Smooth muscle cell (in vitro differentiated cells): ENCODE measurements around the gene SPATA2L. TPM values are rescaled to one million over a fixed set of nuclear protein-coding genes. Genes with fewer than 3 reads are reported as not detected.

ENCODE experiments used
- DNase-seq: peaks from one replicate; lab custom pipeline; 2025; ENCODE audit not compliant: unreplicated experiment; lab: John Stamatoyannopoulos, UW
- H2AFZ ChIP-seq: fragments of 200-600 bp; sonication (generic); 2 replicates; pipeline ENCODE4 v1.6.0; 2016; ENCODE audit warnings: antibody characterized with exemption, low read depth, mild to moderate bottlenecking
- H3F3A ChIP-seq: fragments of 200-600 bp; sonication (generic); 2 replicates; pipeline ENCODE4 v1.6.0; 2017; ENCODE audit warnings: antibody characterized with exemption, low read depth
- H3K27ac ChIP-seq: fragments of 200-600 bp; sonication (generic); 2 replicates; pipeline ENCODE4 v1.5.1; 2016; ENCODE audit warnings: low read depth, mild to moderate bottlenecking
- H3K27me3 ChIP-seq: fragments of 200-600 bp; sonication (generic); 2 replicates; pipeline ENCODE4 v1.6.1; 2016; ENCODE audit warnings: low read depth, mild to moderate bottlenecking
- H3K36me3 ChIP-seq: fragments of 200-600 bp; sonication (generic); 2 replicates; pipeline ENCODE4 v1.5.1; 2016; ENCODE audit warnings: low read depth
- H3K4me1 ChIP-seq: fragments of 200-600 bp; sonication (generic); 2 replicates; pipeline ENCODE4 v1.5.1; 2016; ENCODE audit warnings: low read depth
- H3K4me2 ChIP-seq: fragments of 200-600 bp; sonication (generic); 2 replicates; pipeline ENCODE4 v1.6.0; 2016; ENCODE audit warnings: mild to moderate bottlenecking
- H3K4me3 ChIP-seq: fragments of 200-600 bp; sonication (generic); 2 replicates; pipeline ENCODE4 v1.5.1; 2016; ENCODE audit warnings: mild to moderate bottlenecking
- H3K79me2 ChIP-seq: fragments of 200-600 bp; sonication (generic); 2 replicates; pipeline ENCODE4 v1.6.0; 2016; ENCODE audit warnings: low read depth, mild to moderate bottlenecking
- H3K9ac ChIP-seq: fragments of 200-600 bp; sonication (generic); 2 replicates; pipeline ENCODE4 v1.6.0; 2016; ENCODE audit warnings: low read depth
- H3K9me3 ChIP-seq: fragments of 200-600 bp; sonication (generic); replicated peaks from 2 replicates; pipeline ENCODE4 v1.5.1; 2016; ENCODE audit warnings: low read depth
- H4K20me1 ChIP-seq: fragments of 200-600 bp; sonication (generic); 2 replicates; pipeline ENCODE4 v1.6.0; 2016; ENCODE audit warnings: low read depth
- WGBS: methylation state at CpG from one replicate; pipeline ENCODE4 v1.1.7; 2016; ENCODE audit warnings: low lambda C conversion rate; 5-methylcytosine and 5-hydroxymethylcytosine counted together
- polyA plus RNA-seq: library from polyadenylated mRNA; unstranded; fragments of >200 nt; fragmentation: Nextera tagmentation; extraction: Ambion mirVana; gene quantifications from 2 replicates; pipeline ENCODE4 v1.2.1, GENCODE V29; 2016
- total RNA-seq: library from RNA; depleted of rRNA; stranded (reverse); fragments of >200 nt; gene quantifications from 2 replicates; pipeline ENCODE4 v1.2.3, GENCODE V29; 2014
- TF ChIP-seq, protein P1 (sequence below): fragments of 200-600 bp; sonication (generic); IDR thresholded peaks from 2 replicates; pipeline ENCODE4 v1.5.1; 2017; ENCODE audit warnings: borderline replicate concordance, mild to moderate bottlenecking, antibody characterized with exemption; ENCODE audit not compliant: insufficient read depth, poor library complexity, severe bottlenecking

Gene SPATA2L, protein sequence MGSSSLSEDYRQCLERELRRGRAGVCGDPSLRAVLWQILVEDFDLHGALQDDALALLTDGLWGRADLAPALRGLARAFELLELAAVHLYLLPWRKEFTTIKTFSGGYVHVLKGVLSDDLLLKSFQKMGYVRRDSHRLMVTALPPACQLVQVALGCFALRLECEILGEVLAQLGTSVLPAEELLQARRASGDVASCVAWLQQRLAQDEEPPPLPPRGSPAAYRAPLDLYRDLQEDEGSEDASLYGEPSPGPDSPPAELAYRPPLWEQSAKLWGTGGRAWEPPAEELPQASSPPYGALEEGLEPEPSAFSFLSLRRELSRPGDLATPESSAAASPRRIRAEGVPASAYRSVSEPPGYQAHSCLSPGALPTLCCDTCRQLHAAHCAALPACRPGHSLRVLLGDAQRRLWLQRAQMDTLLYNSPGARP
- total RNA-seq (7.8 and 10.2 TPM in 2 replicates), polyA plus RNA-seq (14.1 and 16.5 TPM in 2 replicates)

DNA sequence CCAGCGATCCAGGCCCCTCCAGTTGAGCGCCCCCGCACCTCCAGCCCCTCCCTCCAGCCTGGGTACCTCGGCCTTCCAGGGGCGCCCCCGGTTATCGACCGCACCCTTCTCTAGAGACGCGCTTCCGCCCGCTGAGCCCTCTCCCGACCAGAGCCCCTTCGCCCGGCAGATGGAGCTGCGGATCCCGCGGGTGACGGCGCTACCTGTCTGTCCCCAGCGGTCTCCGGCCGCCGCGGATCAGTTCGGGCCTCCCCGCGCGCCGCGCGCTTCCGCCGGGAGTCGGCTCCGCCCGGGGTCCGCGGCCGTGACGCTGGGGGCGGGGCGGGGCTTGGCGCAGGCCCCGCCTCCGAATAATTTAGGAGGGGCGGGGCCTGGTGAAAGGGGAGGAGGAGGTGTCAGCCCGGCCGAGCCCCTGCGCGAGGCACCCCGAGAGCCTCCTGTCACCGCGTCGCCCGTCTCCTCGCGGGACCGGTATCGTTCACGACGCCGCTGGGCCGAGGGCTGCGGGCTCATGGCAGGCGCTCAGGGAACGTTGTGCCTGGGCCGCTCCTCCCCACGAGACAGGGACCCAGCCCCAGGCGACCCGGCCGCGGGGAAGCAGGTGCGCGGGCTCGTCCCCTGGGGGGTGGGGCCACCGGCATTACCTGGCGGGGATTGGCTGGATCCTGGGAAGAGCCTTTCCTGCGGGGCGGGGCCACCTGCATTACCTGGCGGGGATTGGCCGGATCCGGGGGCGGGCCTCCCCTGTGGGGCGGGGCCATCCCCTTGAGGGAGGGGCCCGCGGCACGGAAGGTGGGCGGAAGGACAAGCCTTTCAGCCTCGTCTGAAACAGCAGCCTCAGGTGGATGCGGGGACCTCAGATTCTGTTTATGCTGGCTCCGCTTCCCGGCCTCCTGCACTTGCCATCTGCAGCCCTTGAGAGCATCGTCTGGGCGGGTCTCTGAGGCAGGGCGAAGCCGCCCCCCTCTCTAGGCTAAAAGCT is at the start of gene SPATA2L:
Gene SPATA2L, minus strand, starts transcription at position 281 of the 982 bp plus-strand sequence. CDS start 473 bp downstream, outside the sequence.
- Histone ChIP-seq H3K36me3 (no peaks in the 10 kb centered on the region), H3K9me3 (no peaks in the 10 kb centered on the region), H3F3A (no peaks in the 10 kb centered on the region), H3K4me3 (peak within 1 kb of the TSS; percentile 81), H4K20me1 (peaks cover 21% of the 10 kb centered on the region), H3K27me3 (no peaks in the 10 kb centered on the region), H3K4me1 (peaks cover 12% of the 10 kb centered on the region), H3K79me2 (peaks cover 3% of the 10 kb centered on the region), H3K4me2 (peak within 1 kb of the TSS; percentile 92), H3K27ac (peak within 1 kb of the TSS; percentile 89), H2AFZ (no peak within 1 kb of the TSS), H3K9ac (peak within 1 kb of the TSS; percentile 80)
- 2% methylated on average over 93 of the region's 97 CpGs for WGBS
- DNase-seq, result peak; percentile 51
- TF ChIP-seq, protein P1, sequence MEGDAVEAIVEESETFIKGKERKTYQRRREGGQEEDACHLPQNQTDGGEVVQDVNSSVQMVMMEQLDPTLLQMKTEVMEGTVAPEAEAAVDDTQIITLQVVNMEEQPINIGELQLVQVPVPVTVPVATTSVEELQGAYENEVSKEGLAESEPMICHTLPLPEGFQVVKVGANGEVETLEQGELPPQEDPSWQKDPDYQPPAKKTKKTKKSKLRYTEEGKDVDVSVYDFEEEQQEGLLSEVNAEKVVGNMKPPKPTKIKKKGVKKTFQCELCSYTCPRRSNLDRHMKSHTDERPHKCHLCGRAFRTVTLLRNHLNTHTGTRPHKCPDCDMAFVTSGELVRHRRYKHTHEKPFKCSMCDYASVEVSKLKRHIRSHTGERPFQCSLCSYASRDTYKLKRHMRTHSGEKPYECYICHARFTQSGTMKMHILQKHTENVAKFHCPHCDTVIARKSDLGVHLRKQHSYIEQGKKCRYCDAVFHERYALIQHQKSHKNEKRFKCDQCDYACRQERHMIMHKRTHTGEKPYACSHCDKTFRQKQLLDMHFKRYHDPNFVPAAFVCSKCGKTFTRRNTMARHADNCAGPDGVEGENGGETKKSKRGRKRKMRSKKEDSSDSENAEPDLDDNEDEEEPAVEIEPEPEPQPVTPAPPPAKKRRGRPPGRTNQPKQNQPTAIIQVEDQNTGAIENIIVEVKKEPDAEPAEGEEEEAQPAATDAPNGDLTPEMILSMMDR, result peak; percentile 12

DNA sequence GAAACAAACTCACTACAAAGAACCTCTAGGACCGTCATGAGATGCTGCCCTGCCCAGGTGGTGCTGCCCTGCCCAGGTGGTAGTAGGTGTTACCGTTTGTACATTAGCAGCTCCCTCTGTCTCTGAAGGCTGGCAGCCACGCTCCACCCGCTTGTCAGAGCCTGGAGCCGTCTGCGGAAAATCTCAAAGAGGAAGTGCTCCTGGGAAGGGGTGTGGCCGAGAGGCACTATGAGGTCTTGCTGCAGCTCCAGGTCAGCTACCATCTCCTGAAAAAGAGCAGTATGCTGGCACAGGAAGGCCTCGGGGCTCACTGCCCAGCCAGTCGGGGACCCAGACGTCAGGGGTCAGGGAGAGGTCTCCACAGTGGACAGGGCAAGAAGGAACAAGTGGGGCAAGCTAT is 48.1 kb upstream of the SPATA2L start:
- no peaks in the 10 kb centered on the region for H3F3A ChIP-seq

DNA sequence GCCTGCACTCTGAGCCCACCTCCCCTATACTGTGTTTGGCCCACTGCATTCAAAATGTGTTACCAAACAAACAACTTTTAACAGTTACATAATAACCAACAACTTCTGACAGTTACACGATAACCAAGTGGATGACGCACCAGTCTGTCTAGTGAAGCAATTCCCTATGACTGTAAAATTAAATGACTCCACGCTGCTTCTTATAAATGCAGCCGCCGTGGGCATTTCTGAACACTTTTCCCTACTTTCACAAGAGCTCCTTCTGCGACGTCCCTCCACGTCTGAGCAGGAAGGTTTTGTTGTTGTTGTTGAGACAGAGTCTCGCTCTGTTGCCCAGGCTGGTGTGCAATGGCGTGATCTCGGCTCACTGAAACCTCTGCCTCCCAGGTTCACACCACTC is 47.4 kb upstream of the SPATA2L start:
- no peak overlapping the region for H3K4me2 ChIP-seq
- DNase-seq, result no peak
- H3K27me3 ChIP-seq, result no peaks in the 10 kb centered on the region
- no peaks in the 10 kb centered on the region for H3K4me1 ChIP-seq
- H3F3A ChIP-seq, result no peaks in the 10 kb centered on the region
- H2AFZ ChIP-seq, result no peak overlapping the region
- H3K9ac ChIP-seq, result no peak overlapping the region
- WGBS, result 98% methylated on average over 11 of the region's 11 CpGs
- H3K27ac ChIP-seq, result no peak overlapping the region
- no peaks in the 10 kb centered on the region for H3K36me3 ChIP-seq
- TF ChIP-seq, protein P1, result no peak
- no peaks in the 10 kb centered on the region for H3K9me3 ChIP-seq
- H4K20me1 ChIP-seq, result no peaks in the 10 kb centered on the region
- H3K4me3 ChIP-seq, result no peak overlapping the region
- H3K79me2 ChIP-seq, result no peaks in the 10 kb centered on the region

More for the DNA sequence above, 48.1 kb upstream of the SPATA2L start:
- H3K4me3 ChIP-seq, result no peak overlapping the region
- no peaks in the 10 kb centered on the region for H3K79me2 ChIP-seq
- H3K4me2 ChIP-seq, result no peak overlapping the region
- H3K4me1 ChIP-seq, result no peaks in the 10 kb centered on the region
- no peaks in the 10 kb centered on the region for H3K36me3 ChIP-seq
- no peak overlapping the region for H2AFZ ChIP-seq
- no peaks in the 10 kb centered on the region for H3K27me3 ChIP-seq
- H3K9ac ChIP-seq, result no peak overlapping the region
- no peaks in the 10 kb centered on the region for H4K20me1 ChIP-seq
- 95% methylated on average over 10 of the region's 10 CpGs for WGBS
- no peak overlapping the region for H3K27ac ChIP-seq
- H3K9me3 ChIP-seq, result no peaks in the 10 kb centered on the region
- DNase-seq, result no peak
- TF ChIP-seq, protein P1, result no peak
